ENCODE data around the gene RIOK2.
"Not testable (repeated sequence)": the region's sequence is repeated elsewhere in the genome, so short reads cannot be mapped to it uniquely, and the experiment has no call there.

DNA sequence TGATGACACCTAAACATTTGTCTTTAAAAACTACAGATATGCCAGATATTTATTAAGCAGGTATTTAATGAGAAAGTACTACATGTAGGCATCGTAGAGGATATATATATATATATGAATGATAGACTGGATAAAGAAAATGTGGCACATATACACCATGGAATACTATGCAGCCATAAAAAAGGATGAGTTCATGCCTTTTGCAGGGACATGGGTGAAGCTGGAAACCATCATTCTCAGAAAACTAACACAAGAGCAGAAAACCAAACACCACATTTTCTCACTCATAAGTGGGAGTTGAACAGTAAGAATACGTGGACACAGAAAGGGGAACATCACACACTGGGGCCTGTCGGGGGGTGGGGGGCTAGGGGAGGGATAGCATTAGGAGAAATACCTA, 3.6 kb downstream of the RIOK2 start:
- TF ChIP-seq, protein P1, sequence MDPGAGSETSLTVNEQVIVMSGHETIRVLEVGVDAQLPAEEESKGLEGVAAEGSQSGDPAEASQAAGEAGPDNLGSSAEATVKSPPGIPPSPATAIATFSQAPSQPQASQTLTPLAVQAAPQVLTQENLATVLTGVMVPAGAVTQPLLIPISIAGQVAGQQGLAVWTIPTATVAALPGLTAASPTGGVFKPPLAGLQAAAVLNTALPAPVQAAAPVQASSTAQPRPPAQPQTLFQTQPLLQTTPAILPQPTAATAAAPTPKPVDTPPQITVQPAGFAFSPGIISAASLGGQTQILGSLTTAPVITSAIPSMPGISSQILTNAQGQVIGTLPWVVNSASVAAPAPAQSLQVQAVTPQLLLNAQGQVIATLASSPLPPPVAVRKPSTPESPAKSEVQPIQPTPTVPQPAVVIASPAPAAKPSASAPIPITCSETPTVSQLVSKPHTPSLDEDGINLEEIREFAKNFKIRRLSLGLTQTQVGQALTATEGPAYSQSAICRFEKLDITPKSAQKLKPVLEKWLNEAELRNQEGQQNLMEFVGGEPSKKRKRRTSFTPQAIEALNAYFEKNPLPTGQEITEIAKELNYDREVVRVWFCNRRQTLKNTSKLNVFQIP (CRISPR knock-in tag; IDR thresholded peaks at IDR 0.05; ENCODE audit: borderline replicate concordance, low read depth), result not testable (repeated sequence)
- TF ChIP-seq ESRRG (CRISPR knock-in tag; IDR thresholded peaks at IDR 0.05); ZFP30 (CRISPR knock-in tag; IDR thresholded peaks at IDR 0.05); GLIS3 (CRISPR knock-in tag; IDR thresholded peaks at IDR 0.05); SNAI2 (CRISPR knock-in tag; IDR thresholded peaks at IDR 0.05); ZFP3 (CRISPR knock-in tag; IDR thresholded peaks at IDR 0.05); ZNF565 (CRISPR knock-in tag; conservative IDR thresholded peaks at IDR 0.05; ENCODE audit: low read depth); ZNF8 (CRISPR knock-in tag; IDR thresholded peaks at IDR 0.05); TCF4 (CRISPR knock-in tag; IDR thresholded peaks at IDR 0.05; ENCODE audit: borderline replicate concordance); RARB (CRISPR knock-in tag; IDR thresholded peaks at IDR 0.05); ZNF70 (CRISPR knock-in tag; IDR thresholded peaks at IDR 0.05); ISL1 (CRISPR knock-in tag; IDR thresholded peaks at IDR 0.05): not testable (repeated sequence)
- TF ChIP-seq, protein P2, sequence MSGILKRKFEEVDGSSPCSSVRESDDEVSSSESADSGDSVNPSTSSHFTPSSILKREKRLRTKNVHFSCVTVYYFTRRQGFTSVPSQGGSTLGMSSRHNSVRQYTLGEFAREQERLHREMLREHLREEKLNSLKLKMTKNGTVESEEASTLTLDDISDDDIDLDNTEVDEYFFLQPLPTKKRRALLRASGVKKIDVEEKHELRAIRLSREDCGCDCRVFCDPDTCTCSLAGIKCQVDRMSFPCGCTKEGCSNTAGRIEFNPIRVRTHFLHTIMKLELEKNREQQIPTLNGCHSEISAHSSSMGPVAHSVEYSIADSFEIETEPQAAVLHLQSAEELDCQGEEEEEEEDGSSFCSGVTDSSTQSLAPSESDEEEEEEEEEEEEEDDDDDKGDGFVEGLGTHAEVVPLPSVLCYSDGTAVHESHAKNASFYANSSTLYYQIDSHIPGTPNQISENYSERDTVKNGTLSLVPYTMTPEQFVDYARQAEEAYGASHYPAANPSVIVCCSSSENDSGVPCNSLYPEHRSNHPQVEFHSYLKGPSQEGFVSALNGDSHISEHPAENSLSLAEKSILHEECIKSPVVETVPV (CRISPR knock-in tag; IDR thresholded peaks at IDR 0.05), result not testable (repeated sequence)
